CD14-positive monocyte (primary cell): ENCODE data around the gene ZNF235. TPM values are rescaled to one million over a fixed set of nuclear protein-coding genes. Genes with fewer than 3 reads are reported as not detected.

ENCODE experiments used
- DNase-seq, 3 donors: peaks; one replicate each; pipeline ENCODE4 v3.0.0-alpha.2; 2011 to 2022
- H2AFZ ChIP-seq: 2 replicates; pipeline ENCODE4 v1.6.0; 2012; ENCODE audit warnings: mild to moderate bottlenecking, low read depth, low read length, inconsistent platforms; ENCODE audit not compliant: insufficient read depth, poor library complexity, severe bottlenecking
- H3K27ac ChIP-seq, 2 donors: 1 replicate in 1 of 2; 2 replicates in 1 of 2; pipeline ENCODE4 v1.5.1; 2012 to 2013; ENCODE audit warnings: low read length in 2 of 2, control low read depth in 1 of 2, inconsistent platforms in 1 of 2, low read depth in 1 of 2, mild to moderate bottlenecking in 1 of 2
- H3K27me3 ChIP-seq, 2 donors: one replicate each; pipeline versions ENCODE4 v1.6.0 to v1.6.1; 2011 to 2013; ENCODE audit warnings: low read length in 2 of 2; ENCODE audit not compliant: control insufficient read depth in 2 of 2, insufficient read depth in 2 of 2
- H3K36me3 ChIP-seq, 2 donors: replicated peaks in 1 of 2; 1 replicate in 1 of 2; 2 replicates in 1 of 2; pipeline versions ENCODE4 v1.5.1 to v1.6.1; 2012 to 2013; ENCODE audit warnings: low read length in 2 of 2, control low read depth in 1 of 2, inconsistent platforms in 1 of 2, mild to moderate bottlenecking in 1 of 2; ENCODE audit not compliant: insufficient read depth in 2 of 2, control insufficient read depth in 1 of 2
- H3K4me1 ChIP-seq, 2 donors: 1 replicate in 1 of 2; 2 replicates in 1 of 2; pipeline versions ENCODE4 v1.5.1 to v1.6.1; 2012 to 2013; ENCODE audit warnings: low read length in 2 of 2, control low read depth in 1 of 2, inconsistent platforms in 1 of 2, mild to moderate bottlenecking in 1 of 2, moderate library complexity in 1 of 2; ENCODE audit not compliant: insufficient read depth in 2 of 2, control insufficient read depth in 1 of 2
- H3K4me2 ChIP-seq: replicated peaks from 2 replicates; pipeline ENCODE3; 2012; ENCODE audit warnings: low read length, moderate library complexity, mild to moderate bottlenecking; ENCODE audit not compliant: poor library complexity, severe bottlenecking; ENCODE audit errors: extremely low read depth
- H3K4me3 ChIP-seq, 3 experiments: fragments of 200-600 bp in 1 of 3; sonication (generic) in 1 of 3; replicated peaks in 1 of 3; 1 replicate in 2 of 3; 2 replicates in 1 of 3; pipeline ENCODE4 v1.5.1; 2011 to 2013; ENCODE audit warnings: low read length in 3 of 3, mild to moderate bottlenecking in 3 of 3, control low read depth in 2 of 3, low read depth in 2 of 3, inconsistent platforms in 1 of 3, moderate library complexity in 1 of 3
- H3K79me2 ChIP-seq: 2 replicates; pipeline ENCODE4 v1.6.0; 2012; ENCODE audit warnings: mild to moderate bottlenecking, control low read depth, inconsistent platforms, low read length, moderate library complexity; ENCODE audit not compliant: insufficient read depth
- H3K9ac ChIP-seq: 2 replicates; pipeline ENCODE4 v1.6.0; 2017; ENCODE audit warnings: low read length, mild to moderate bottlenecking; ENCODE audit not compliant: insufficient read depth, poor library complexity, severe bottlenecking
- H3K9me3 ChIP-seq, 2 donors: replicated peaks in 1 of 2; 1 replicate in 1 of 2; 2 replicates in 1 of 2; pipeline versions ENCODE4 v1.5.1 to v1.6.1; 2012 to 2013; ENCODE audit warnings: low read length in 2 of 2, control low read depth in 1 of 2; ENCODE audit not compliant: control insufficient read depth in 1 of 2, insufficient read depth in 1 of 2
- H4K20me1 ChIP-seq: 2 replicates; pipeline ENCODE4 v1.6.0; 2012; ENCODE audit warnings: mild to moderate bottlenecking, low read length, control low read depth, moderate library complexity; ENCODE audit not compliant: insufficient read depth
- H3K27ac Mint-ChIP-seq, 7 donors: one replicate each; pipeline ENCODE4 v1.8.0; 2020; ENCODE audit warnings: mild to moderate bottlenecking in 7 of 7, mixed read lengths in 7 of 7, moderate library complexity in 6 of 7, inconsistent platforms in 2 of 7
- H3K27me3 Mint-ChIP-seq, 3 donors: one replicate each; pipeline ENCODE4 v1.8.0; 2021 to 2022; ENCODE audit warnings: low read depth in 3 of 3, mild to moderate bottlenecking in 3 of 3, mixed read lengths in 3 of 3, moderate library complexity in 3 of 3, inconsistent platforms in 1 of 3
- H3K36me3 Mint-ChIP-seq, 2 donors: one replicate each; pipeline ENCODE4 v1.8.0; 2020; ENCODE audit warnings: mixed read lengths in 2 of 2, inconsistent platforms in 1 of 2, mild to moderate bottlenecking in 1 of 2
- H3K4me1 Mint-ChIP-seq: one replicate; pipeline ENCODE4 v1.8.0; 2020; ENCODE audit warnings: mild to moderate bottlenecking, mixed read lengths
- H3K4me3 Mint-ChIP-seq, 2 donors: one replicate each; pipeline ENCODE4 v1.8.0; 2020; ENCODE audit warnings: mild to moderate bottlenecking in 2 of 2, mixed read lengths in 2 of 2, moderate library complexity in 1 of 2
- H3K9me3 Mint-ChIP-seq, 7 donors: one replicate each; pipeline ENCODE4 v1.8.0; 2020 to 2022; ENCODE audit warnings: mixed read lengths in 7 of 7, mild to moderate bottlenecking in 6 of 7, moderate library complexity in 6 of 7, inconsistent platforms in 2 of 7
- WGBS: methylation state at CpG from one replicate; pipeline ENCODE4 v1.1.5; 2013; ENCODE audit warnings: missing lambda C conversion rate; ENCODE audit not compliant: insufficient coverage; 5-methylcytosine and 5-hydroxymethylcytosine counted together
- intact Hi-C, 2 donors: fragments of 100-400 bp; cut with micrococcal nuclease; formaldehyde crosslinking; loops; one replicate each; pipeline versions ENCODE4 v1.15.0 to v1.15.1; 2023
- polyA plus RNA-seq, 3 donors: library from polyadenylated mRNA; depleted of rRNA in 1 of 3; unstranded in 2 of 3; stranded (reverse) in 1 of 3; fragments of 300-500 nt in 2 of 3; fragments of >200 nt in 1 of 3; fragmentation: Illumina TruSeq in 2 of 3; gene quantifications; 1 replicate in 2 of 3; 2 replicates in 1 of 3; pipeline ENCODE4 v1.2.3, GENCODE V29; 2012 to 2021
- TF ChIP-seq, protein P1 (sequence below): fragments of 200-600 bp; IDR thresholded peaks from one replicate; pipeline ENCODE4 v1.8.0; 2022; ENCODE audit warnings: antibody characterized with exemption, mild to moderate bottlenecking

The ZNF235 gene
- polyA plus RNA-seq, 3 donors: 0.64 to 3.0 (median 0.92) TPM

DNA sequence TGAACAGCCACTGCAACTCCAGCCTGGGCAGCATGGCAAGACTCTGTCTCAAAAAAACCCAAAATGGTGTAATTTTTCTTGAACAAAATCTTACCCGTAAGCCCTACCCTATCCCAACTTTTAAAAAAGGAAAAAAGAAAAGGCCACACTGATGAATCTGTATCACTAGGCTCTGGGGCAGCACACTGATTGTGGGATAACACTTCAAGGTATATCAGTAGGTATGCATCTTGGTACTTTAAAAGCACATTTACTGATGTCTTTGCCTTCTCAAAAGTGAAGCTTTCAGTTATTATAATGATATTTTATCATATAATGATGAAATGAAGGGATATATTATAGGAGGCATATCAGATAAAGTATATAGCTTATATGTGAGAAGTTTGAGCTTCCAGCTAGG, 27.3 kb upstream of the ZNF235 start:
- no peaks in the 10 kb centered on the region for H3K79me2 ChIP-seq
- H3K4me3 ChIP-seq: no peak overlapping the region
- H3K27ac ChIP-seq: no peak overlapping the region
- DNase-seq: no peak
- H4K20me1 ChIP-seq: no peaks in the 10 kb centered on the region
- no peak overlapping the region for H3K4me2 ChIP-seq
- H3K9ac ChIP-seq: no peak overlapping the region
- Mint-ChIP-seq H3K27me3 (no peaks in the 10 kb centered on the region), H3K4me3 (no peak overlapping the region), H3K4me1 (no peaks in the 10 kb centered on the region), H3K36me3 (peaks cover 18 to 39% of the 10 kb centered on the region in 2 donors), H3K27ac (no peak overlapping the region), H3K9me3 (peaks cover 34 to 76% (median 60%) of the 10 kb centered on the region in 7 donors)
- H2AFZ ChIP-seq: no peak overlapping the region
- no peaks in the 10 kb centered on the region for H3K27me3 ChIP-seq
- H3K4me1 ChIP-seq: no peaks in the 10 kb centered on the region
- WGBS: no CpG with 5 or more reads among the region's 1 CpG
- intact Hi-C loops: no loop called here
- H3K9me3 ChIP-seq: peaks cover 47 to 97% of the 10 kb centered on the region in 2 donors
- H3K36me3 ChIP-seq: peaks cover 2 to 23% of the 10 kb centered on the region in 2 donors
- TF ChIP-seq, protein P1, sequence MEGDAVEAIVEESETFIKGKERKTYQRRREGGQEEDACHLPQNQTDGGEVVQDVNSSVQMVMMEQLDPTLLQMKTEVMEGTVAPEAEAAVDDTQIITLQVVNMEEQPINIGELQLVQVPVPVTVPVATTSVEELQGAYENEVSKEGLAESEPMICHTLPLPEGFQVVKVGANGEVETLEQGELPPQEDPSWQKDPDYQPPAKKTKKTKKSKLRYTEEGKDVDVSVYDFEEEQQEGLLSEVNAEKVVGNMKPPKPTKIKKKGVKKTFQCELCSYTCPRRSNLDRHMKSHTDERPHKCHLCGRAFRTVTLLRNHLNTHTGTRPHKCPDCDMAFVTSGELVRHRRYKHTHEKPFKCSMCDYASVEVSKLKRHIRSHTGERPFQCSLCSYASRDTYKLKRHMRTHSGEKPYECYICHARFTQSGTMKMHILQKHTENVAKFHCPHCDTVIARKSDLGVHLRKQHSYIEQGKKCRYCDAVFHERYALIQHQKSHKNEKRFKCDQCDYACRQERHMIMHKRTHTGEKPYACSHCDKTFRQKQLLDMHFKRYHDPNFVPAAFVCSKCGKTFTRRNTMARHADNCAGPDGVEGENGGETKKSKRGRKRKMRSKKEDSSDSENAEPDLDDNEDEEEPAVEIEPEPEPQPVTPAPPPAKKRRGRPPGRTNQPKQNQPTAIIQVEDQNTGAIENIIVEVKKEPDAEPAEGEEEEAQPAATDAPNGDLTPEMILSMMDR: no peak

DNA sequence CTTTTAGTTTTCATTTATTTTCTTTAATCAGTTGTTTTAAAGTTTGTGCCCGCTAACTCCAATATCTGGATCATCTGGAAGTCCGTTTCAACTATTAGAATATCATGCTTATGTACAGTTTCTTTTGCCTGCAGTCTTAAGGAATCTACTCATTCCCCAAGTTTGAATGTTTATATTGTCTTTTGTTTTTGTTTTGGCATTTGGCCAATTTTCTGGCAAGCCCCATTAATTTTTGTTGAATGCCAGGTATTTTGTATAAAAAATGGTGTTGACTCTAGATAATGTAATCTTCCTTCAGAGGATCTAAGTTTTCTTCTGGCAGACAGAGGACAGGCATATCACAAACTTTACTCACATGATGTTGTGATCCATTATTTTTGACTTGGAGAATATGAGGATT, 11.1 kb upstream of the ZNF235 start:
- Mint-ChIP-seq H3K4me1 (no peaks in the 10 kb centered on the region), H3K9me3 (peaks cover 29 to 66% (median 42%) of the 10 kb centered on the region in 7 donors), H3K27me3 (no peaks in the 10 kb centered on the region), H3K27ac (no peak overlapping the region), H3K36me3 (no peaks in the 10 kb centered on the region), H3K4me3 (no peak overlapping the region)
- peaks cover 23 to 58% of the 10 kb centered on the region in 2 donors for H3K9me3 ChIP-seq
- no peak overlapping the region for H3K4me3 ChIP-seq
- no peak overlapping the region for H3K4me2 ChIP-seq
- no CpG with 5 or more reads among the region's 2 CpGs for WGBS
- no peak overlapping the region for H2AFZ ChIP-seq
- intact Hi-C loops: no loop called here
- no peaks in the 10 kb centered on the region for H3K27me3 ChIP-seq
- H4K20me1 ChIP-seq: no peaks in the 10 kb centered on the region
- H3K9ac ChIP-seq: no peak overlapping the region
- H3K27ac ChIP-seq: no peak overlapping the region
- H3K4me1 ChIP-seq: no peaks in the 10 kb centered on the region
- H3K79me2 ChIP-seq: no peaks in the 10 kb centered on the region
- TF ChIP-seq, protein P1: no peak
- DNase-seq: no peak
- H3K36me3 ChIP-seq: no peaks in the 10 kb centered on the region
